PFSK-1 (cell line): ENCODE data around the gene CFAP65.

Experiments used
- FOXP2 ChIP-seq: optimal IDR thresholded peaks from 2 replicates; pipeline ENCODE3; 2011; ENCODE audit warnings: borderline replicate concordance, control low read depth, inconsistent platforms; ENCODE audit not compliant: insufficient read depth; ENCODE audit errors: extremely low read length, extremely low read depth
- POLR2AphosphoS5 ChIP-seq: IDR thresholded peaks from 2 replicates; pipeline ENCODE4 v1.6.1; 2012; ENCODE audit warnings: low read depth, mild to moderate bottlenecking, control low read depth, low read length, moderate library complexity
- SIN3A ChIP-seq: IDR thresholded peaks from 2 replicates; pipeline ENCODE4 v1.6.1; 2012; ENCODE audit warnings: mild to moderate bottlenecking, low read length, moderate library complexity, borderline replicate concordance; ENCODE audit not compliant: insufficient read depth
- TAF1 ChIP-seq: IDR thresholded peaks from 2 replicates; pipeline ENCODE4 v1.6.1; 2012; ENCODE audit warnings: low read length, control low read depth, borderline replicate concordance; ENCODE audit not compliant: insufficient read depth
- TF ChIP-seq, protein P1 (sequence below), 2 experiments: IDR thresholded peaks; 2 replicates each; pipeline versions ENCODE4 v1.6.1 to v1.8.0; 2011 to 2012; ENCODE audit warnings: low read depth in 2 of 2, low read length in 2 of 2, control low read depth in 1 of 2, inconsistent platforms in 1 of 2, mild to moderate bottlenecking in 1 of 2, moderate library complexity in 1 of 2; ENCODE audit not compliant: insufficient read depth in 1 of 2

The CFAP65 gene

DNA sequence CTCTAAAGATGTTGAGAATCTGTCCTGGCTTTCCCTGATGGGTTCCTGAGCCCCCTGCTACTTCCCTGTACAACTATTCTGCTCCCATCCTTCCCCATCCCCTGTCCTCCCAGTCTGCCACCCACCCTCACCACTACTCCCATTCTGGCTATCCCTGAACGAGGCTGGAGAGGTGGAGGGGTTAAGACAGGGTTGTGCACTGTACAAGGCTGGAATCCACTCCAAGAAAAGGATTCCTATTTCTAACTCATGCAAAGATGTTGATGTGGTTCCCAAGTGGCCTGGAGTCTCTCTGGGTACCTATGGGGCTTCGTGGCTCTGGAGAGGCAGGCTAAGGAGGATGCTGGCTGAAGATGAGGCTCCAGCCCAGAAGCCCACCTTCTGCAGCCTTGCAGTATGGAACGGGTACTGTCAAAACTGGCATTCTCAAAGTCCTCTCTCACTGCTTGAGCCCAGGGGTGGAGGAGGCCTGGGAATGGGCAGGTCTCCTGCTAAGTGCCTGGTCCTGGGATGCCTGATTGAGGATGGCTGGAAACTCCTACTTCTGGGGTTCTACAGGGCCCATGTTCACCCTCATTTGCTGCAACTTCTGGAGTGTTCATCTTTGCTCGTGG lies 55.1 kb downstream of the CFAP65 start:
- TF ChIP-seq POLR2AphosphoS5 (no peak), FOXP2 (no peak)
- TF ChIP-seq, protein P1, sequence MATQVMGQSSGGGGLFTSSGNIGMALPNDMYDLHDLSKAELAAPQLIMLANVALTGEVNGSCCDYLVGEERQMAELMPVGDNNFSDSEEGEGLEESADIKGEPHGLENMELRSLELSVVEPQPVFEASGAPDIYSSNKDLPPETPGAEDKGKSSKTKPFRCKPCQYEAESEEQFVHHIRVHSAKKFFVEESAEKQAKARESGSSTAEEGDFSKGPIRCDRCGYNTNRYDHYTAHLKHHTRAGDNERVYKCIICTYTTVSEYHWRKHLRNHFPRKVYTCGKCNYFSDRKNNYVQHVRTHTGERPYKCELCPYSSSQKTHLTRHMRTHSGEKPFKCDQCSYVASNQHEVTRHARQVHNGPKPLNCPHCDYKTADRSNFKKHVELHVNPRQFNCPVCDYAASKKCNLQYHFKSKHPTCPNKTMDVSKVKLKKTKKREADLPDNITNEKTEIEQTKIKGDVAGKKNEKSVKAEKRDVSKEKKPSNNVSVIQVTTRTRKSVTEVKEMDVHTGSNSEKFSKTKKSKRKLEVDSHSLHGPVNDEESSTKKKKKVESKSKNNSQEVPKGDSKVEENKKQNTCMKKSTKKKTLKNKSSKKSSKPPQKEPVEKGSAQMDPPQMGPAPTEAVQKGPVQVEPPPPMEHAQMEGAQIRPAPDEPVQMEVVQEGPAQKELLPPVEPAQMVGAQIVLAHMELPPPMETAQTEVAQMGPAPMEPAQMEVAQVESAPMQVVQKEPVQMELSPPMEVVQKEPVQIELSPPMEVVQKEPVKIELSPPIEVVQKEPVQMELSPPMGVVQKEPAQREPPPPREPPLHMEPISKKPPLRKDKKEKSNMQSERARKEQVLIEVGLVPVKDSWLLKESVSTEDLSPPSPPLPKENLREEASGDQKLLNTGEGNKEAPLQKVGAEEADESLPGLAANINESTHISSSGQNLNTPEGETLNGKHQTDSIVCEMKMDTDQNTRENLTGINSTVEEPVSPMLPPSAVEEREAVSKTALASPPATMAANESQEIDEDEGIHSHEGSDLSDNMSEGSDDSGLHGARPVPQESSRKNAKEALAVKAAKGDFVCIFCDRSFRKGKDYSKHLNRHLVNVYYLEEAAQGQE (IDR thresholded peaks at IDR 0.05; ENCODE audit: insufficient read depth in 1 of 2, low read depth in 2 of 2, low read length in 2 of 2), result no peak

DNA sequence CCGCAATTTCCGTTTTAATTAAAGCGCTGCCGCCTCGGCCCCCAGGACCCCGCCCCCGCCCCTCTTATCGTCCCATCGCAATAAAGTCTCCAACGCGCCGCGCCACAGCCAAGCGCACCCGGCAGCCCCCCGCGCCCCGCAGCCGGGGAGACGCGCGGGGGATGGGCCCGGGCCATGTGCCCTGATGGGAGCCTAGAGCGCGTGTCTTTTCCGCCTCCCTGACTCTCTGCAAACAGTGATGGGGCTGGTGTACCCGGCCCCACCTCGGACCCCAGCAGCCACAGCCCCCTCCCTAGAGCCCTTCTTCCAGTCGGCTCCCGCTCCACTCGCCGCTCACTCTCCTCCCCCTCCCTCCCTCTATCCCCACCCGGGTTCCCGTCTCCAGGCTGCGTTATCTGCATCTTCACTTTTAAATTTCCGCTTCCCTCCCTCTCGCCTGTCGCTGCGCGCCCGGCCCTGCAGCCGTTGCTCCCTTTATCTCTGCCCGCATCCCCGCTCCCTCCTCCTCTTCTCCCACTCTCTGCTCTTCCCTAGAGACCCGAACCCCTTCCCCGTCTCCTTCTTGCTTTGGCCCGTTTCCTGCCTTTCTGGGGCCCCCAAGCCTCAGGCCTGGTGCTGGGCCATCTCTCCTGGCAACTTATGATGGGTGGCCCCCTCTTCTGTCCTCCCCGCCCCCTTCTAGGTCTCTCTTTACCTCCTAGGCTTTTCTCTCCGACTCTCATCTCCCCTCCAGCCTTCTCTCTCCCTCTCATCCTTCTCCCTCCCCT lies 55.8 kb downstream of the CFAP65 start:
- TF ChIP-seq TAF1, result no peak
- no peak for TF ChIP-seq POLR2AphosphoS5
- TF ChIP-seq FOXP2, result no peak
- no peak for TF ChIP-seq SIN3A
- TF ChIP-seq, protein P1 (IDR thresholded peaks at IDR 0.05; ENCODE audit: insufficient read depth in 1 of 2, low read depth in 2 of 2, low read length in 2 of 2), result no peak

DNA sequence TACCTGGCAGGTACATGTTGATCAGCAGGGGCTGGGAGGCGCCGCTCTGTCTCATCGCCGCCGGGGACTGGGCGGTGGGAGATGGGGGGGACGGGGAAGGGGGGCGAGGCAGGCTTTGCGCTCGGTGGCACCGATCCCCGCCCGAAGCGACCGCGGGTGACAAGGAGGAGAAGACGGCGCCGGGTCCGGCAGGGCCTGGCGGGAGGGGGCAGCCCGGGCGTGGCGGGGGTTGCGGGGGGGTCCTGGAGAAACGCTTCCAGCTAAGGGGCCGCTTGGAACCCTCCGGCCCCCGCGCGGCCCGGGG lies 56.3 kb downstream of the CFAP65 start, which contains the start of gene FEV:
Gene FEV (minus strand): TSS at position 164 of the 304 bp plus-strand sequence. CDS start 109 bp downstream, at position 55.
- TF ChIP-seq, protein P1 (IDR thresholded peaks at IDR 0.05; ENCODE audit: insufficient read depth in 1 of 2, low read depth in 2 of 2, low read length in 2 of 2), result no peak

DNA sequence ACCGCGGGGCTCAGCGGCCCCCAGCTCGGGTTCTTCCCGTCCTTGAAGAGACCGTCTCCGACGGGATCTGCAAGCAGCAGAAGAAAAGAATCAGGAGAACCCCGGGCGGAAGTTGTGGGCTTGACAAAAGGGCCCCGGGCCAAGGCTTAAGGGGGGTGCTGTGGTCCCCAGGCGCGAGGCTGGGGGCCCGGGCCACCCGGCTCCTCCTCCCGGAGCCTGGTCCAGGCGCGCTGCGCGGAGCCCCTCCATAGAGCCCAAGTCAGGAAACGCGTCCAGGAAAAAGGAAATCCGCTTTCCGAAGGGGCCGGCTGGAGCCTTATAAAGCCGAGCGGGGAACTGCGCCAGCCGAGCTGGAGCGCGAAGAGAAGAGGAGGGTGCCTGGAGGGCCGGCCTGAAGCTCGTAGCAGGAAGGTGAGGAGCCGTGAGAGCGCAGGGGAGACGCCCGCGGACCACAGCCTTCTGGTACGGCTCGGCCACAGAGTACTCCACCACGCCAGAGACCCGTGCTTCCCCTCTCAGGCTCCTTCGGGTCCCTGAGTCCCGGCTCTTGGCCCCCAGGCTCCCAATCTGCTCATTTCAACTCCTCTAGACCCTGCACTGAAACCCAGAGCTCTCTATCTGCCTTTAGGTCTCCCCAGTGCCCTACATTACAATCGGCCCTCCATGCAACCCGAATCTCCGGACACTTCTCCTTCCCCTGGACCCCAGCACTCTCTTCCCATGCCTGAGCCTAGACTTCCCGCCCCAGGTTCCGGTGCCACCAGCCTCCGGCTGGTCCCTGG lies 56.9 kb downstream of the CFAP65 start:
- no peak for TF ChIP-seq FOXP2
- no peak for TF ChIP-seq SIN3A
- TF ChIP-seq POLR2AphosphoS5, result no peak
- TF ChIP-seq, protein P1 (IDR thresholded peaks at IDR 0.05; ENCODE audit: insufficient read depth in 1 of 2, low read depth in 2 of 2, low read length in 2 of 2), result no peak
- TF ChIP-seq TAF1, result no peak

DNA sequence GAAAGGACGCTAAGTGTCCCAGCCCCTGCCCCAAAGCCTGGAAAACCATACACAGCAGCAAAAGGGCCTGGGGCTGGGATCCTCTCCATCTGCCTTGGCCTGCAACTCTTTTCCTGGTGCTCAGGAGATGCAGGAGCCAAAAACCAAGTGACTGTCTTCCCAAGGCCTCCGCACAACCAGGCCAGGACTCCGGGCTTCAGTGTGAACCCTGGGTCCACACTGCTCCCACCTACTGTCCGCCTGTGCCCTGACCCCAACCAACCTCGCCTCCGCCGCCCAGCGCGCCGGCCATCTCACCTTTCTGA lies 57.4 kb downstream of the CFAP65 start:
- TF ChIP-seq POLR2AphosphoS5, result no peak
- no peak for TF ChIP-seq TAF1
- TF ChIP-seq SIN3A, result no peak
- no peak for TF ChIP-seq FOXP2
- TF ChIP-seq, protein P1 (IDR thresholded peaks at IDR 0.05; ENCODE audit: insufficient read depth in 1 of 2, low read depth in 2 of 2, low read length in 2 of 2), result no peak
